IMR-90 (cell line): Measurements from ENCODE around the gene ZNF844. TPM values are rescaled to one million over a fixed set of nuclear protein-coding genes. Genes with fewer than 3 reads are reported as not detected.
"Not testable (repeated sequence)": the region's sequence is repeated elsewhere in the genome, so short reads cannot be mapped to it uniquely, and the experiment has no call there.

Experiments
- ATAC-seq: fragments of 200-7000 bp; cut with Tn5 transposase; 2 replicates; pipeline ENCODE4 v1.9.1; 2020; ENCODE audit warnings: low read depth, mild to moderate bottlenecking, moderate library complexity
- BruUV-seq: library from RNA; stranded (reverse); fragments of 400-500 nt; replicated peaks from 2 replicates; lab custom pipeline; 2021; lab: Mats Ljungman, UMichigan
- CTCF ChIA-PET: fragments of 300-600 bp; formaldehyde crosslinking; extraction: SDS; loops from one replicate; lab custom pipeline; 2021; ENCODE audit warnings: antibody characterized with exemption; lab: Yijun Ruan, JAX
- POLR2A ChIA-PET: fragments of 300-600 bp; sonication (Branson Sonifier 250); formaldehyde crosslinking; loops from one replicate; lab custom pipeline; 2022; ENCODE audit warnings: antibody characterized with exemption; ENCODE audit not compliant: unreplicated experiment; lab: Charles Lee
- DNase-seq: peaks from one replicate; pipeline ENCODE4 v3.0.0; 2013
- H2AFZ ChIP-seq: replicated peaks from 2 replicates; pipeline ENCODE3; 2013; ENCODE audit warnings: low read length, mild to moderate bottlenecking; ENCODE audit not compliant: poor library complexity
- H2AK5ac ChIP-seq: 2 replicates; pipeline ENCODE4 v1.6.1; 2013; ENCODE audit warnings: low read depth, low read length, inconsistent platforms
- H2AK9ac ChIP-seq: replicated peaks from 2 replicates; pipeline ENCODE3; 2013; ENCODE audit warnings: mild to moderate bottlenecking, low read depth, low read length, moderate library complexity; ENCODE audit not compliant: poor library complexity
- H2BK120ac ChIP-seq: 2 replicates; pipeline ENCODE4 v1.6.1; 2013; ENCODE audit warnings: low read depth, low read length, inconsistent platforms
- H2BK15ac ChIP-seq: 3 replicates; pipeline ENCODE4 v1.6.1; 2013; ENCODE audit warnings: low read depth, low read length, inconsistent platforms
- H2BK20ac ChIP-seq: 2 replicates; pipeline ENCODE4 v1.6.1; 2013; ENCODE audit warnings: low read depth, mild to moderate bottlenecking, inconsistent platforms, low read length, moderate library complexity
- H2BK5ac ChIP-seq: 2 replicates; pipeline ENCODE4 v1.6.1; 2013; ENCODE audit warnings: mild to moderate bottlenecking, low read depth, low read length, inconsistent platforms; ENCODE audit not compliant: poor library complexity, severe bottlenecking
- H3K14ac ChIP-seq: replicated peaks from 2 replicates; pipeline ENCODE4 v1.6.1; 2013; ENCODE audit warnings: low read depth, low read length, inconsistent platforms
- H3K18ac ChIP-seq: 2 replicates; pipeline ENCODE4 v1.6.1; 2013; ENCODE audit warnings: low read depth, low read length, control low read depth
- H3K23ac ChIP-seq: 2 replicates; pipeline ENCODE4 v1.6.1; 2013; ENCODE audit warnings: low read depth, low read length, inconsistent platforms
- H3K27ac ChIP-seq: 2 replicates; pipeline ENCODE4 v1.5.1; 2013; ENCODE audit warnings: mild to moderate bottlenecking, control low read depth, low read length; ENCODE audit not compliant: insufficient read depth
- H3K27me3 ChIP-seq: 2 replicates; pipeline ENCODE4 v1.6.1; 2013; ENCODE audit warnings: low read length; ENCODE audit not compliant: control insufficient read depth, insufficient read depth
- H3K36me3 ChIP-seq: 2 replicates; pipeline ENCODE4 v1.6.1; 2013; ENCODE audit warnings: low read length, mixed read lengths; ENCODE audit not compliant: control insufficient read depth, insufficient read depth
- H3K4ac ChIP-seq: 2 replicates; pipeline ENCODE4 v1.6.1; 2013; ENCODE audit warnings: low read depth, low read length, inconsistent platforms
- H3K4me1 ChIP-seq: 2 replicates; pipeline ENCODE4 v1.6.1; 2013; ENCODE audit warnings: low read length, mixed read lengths; ENCODE audit not compliant: control insufficient read depth, insufficient read depth
- H3K4me2 ChIP-seq: 2 replicates; pipeline ENCODE4 v1.6.1; 2013; ENCODE audit warnings: low read depth, mild to moderate bottlenecking, control low read depth, low read length, moderate library complexity
- H3K4me3 ChIP-seq: 2 replicates; pipeline ENCODE4 v1.5.1; 2013; ENCODE audit warnings: low read depth, mild to moderate bottlenecking, control low read depth, low read length, moderate library complexity; ENCODE audit not compliant: insufficient read depth
- H3K56ac ChIP-seq: 2 replicates; pipeline ENCODE4 v1.6.1; 2013; ENCODE audit warnings: low read length, inconsistent platforms; ENCODE audit not compliant: insufficient read depth; ENCODE audit errors: extremely low read depth
- H3K79me1 ChIP-seq, 2 experiments: 2 replicates each; pipeline ENCODE4 v1.6.1; 2013; ENCODE audit warnings: low read length in 2 of 2, inconsistent platforms in 1 of 2, low read depth in 1 of 2
- H3K9ac ChIP-seq: 2 replicates; pipeline ENCODE4 v1.6.1; 2013; ENCODE audit warnings: low read depth, low read length, control low read depth
- H3K9me1 ChIP-seq: 2 replicates; pipeline ENCODE4 v1.6.1; 2013; ENCODE audit warnings: low read length, inconsistent platforms; ENCODE audit not compliant: insufficient read depth
- H3K9me3 ChIP-seq: 2 replicates; pipeline ENCODE4 v1.6.1; 2013; ENCODE audit warnings: low read length; ENCODE audit not compliant: control insufficient read depth, insufficient read depth
- H4K20me1 ChIP-seq: 2 replicates; pipeline ENCODE4 v1.6.1; 2013; ENCODE audit warnings: low read length, inconsistent platforms; ENCODE audit not compliant: insufficient read depth
- H4K5ac ChIP-seq: 2 replicates; pipeline ENCODE4 v1.6.1; 2013; ENCODE audit warnings: mild to moderate bottlenecking, low read depth, low read length, control low read depth
- H4K8ac ChIP-seq, 2 experiments: 2 replicates each; pipeline ENCODE4 v1.6.1; 2013; ENCODE audit warnings: low read depth in 2 of 2, low read length in 2 of 2, control low read depth in 1 of 2, inconsistent platforms in 1 of 2
- H4K91ac ChIP-seq: 2 replicates; pipeline ENCODE4 v1.6.1; 2013; ENCODE audit warnings: low read depth, low read length, inconsistent platforms; ENCODE audit not compliant: insufficient read depth
- WGBS, 2 experiments: methylation state at CpG; one replicate each; pipeline versions ENCODE4 v1.1.5 to v1.1.7; 2013; ENCODE audit warnings: missing lambda C conversion rate in 2 of 2; ENCODE audit not compliant: insufficient read length in 1 of 2; ENCODE audit errors: extremely low coverage in 2 of 2; 5-methylcytosine and 5-hydroxymethylcytosine counted together
- dilution Hi-C: fragments of 300-500 bp; cut with HindIII; formaldehyde crosslinking; loops from one replicate; pipeline ENCODE4 v1.14.3; 2018; ENCODE audit warnings: low sequenced_read_pairs; ENCODE audit not compliant: unreplicated experiment
- in situ Hi-C: fragments of 300-500 bp; cut with MboI; formaldehyde crosslinking; loops from 3 replicates; pipeline ENCODE4 v1.14.3; 2019; ENCODE audit warnings: low sequenced_read_pairs, inconsistent platforms, mixed read lengths
- intact Hi-C: fragments of 100-400 bp; cut with micrococcal nuclease; formaldehyde crosslinking; loops from 2 replicates; pipeline ENCODE4 v1.10.0; 2022
- polyA plus RNA-seq, 3 experiments: library from polyadenylated mRNA; depleted of rRNA; stranded (reverse); fragments of >200 nt; gene quantifications; 2 replicates each; pipeline ENCODE4 v1.2.3, GENCODE V29; 2012; ENCODE audit warnings: low replicate concordance in 1 of 3
- total RNA-seq: library from RNA; depleted of rRNA; stranded (reverse); fragments of >200 nt; gene quantifications from 2 replicates; pipeline ENCODE4 v1.2.3, GENCODE V29; 2012

ZNF844 gene
- total and polyA plus RNA-seq, 2 of the 4 experiments (the other 2 are of a cell fraction), result 1.6 to 12.0 TPM

DNA sequence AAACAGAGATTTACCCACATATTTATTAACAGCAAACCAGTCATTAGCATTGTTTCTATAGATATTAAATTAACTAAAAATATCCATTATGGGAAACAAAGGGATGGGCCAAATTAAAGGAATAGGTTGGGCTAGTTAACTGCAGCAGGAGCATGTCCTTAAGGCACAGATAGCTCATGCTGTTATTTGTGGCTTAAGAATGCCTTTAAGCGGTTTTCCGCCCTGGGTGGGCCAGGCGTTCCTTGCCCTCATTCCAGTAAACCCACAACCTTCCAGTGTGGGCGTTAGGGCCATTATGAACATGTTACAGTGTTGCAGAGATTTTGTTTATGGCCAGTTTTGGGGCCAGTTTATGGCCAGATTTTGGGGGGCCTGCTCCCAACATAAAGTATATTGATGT, 39.4 kb downstream of the ZNF844 start:
- H3K27me3 ChIP-seq, intact Hi-C loops, H4K91ac ChIP-seq, H3K23ac ChIP-seq, H3K9ac ChIP-seq, dilution Hi-C loops, H4K5ac ChIP-seq, in situ Hi-C loops, H3K14ac ChIP-seq, ATAC-seq, BruUV-seq, H3K4ac ChIP-seq, H3K4me1 ChIP-seq, H4K8ac ChIP-seq, H2BK20ac ChIP-seq, H4K20me1 ChIP-seq, H2BK120ac ChIP-seq, H3K56ac ChIP-seq, H3K27ac ChIP-seq, H3K79me1 ChIP-seq, H2AK5ac ChIP-seq, H3K18ac ChIP-seq, H3K36me3 ChIP-seq, DNase-seq, H3K4me2 ChIP-seq, H2BK5ac ChIP-seq, POLR2A ChIA-PET, H3K9me1 ChIP-seq, CTCF ChIA-PET, H2BK15ac ChIP-seq, H3K4me3 ChIP-seq, H2AK9ac ChIP-seq, H2AFZ ChIP-seq: not testable (repeated sequence)
- peaks cover 16% of the 10 kb centered on the region for H3K9me3 ChIP-seq
- WGBS, 2 experiments, result no CpG with 5 or more reads among the region's 4 CpGs
